ENCODE data around the gene PPP1R15A.

DNA sequence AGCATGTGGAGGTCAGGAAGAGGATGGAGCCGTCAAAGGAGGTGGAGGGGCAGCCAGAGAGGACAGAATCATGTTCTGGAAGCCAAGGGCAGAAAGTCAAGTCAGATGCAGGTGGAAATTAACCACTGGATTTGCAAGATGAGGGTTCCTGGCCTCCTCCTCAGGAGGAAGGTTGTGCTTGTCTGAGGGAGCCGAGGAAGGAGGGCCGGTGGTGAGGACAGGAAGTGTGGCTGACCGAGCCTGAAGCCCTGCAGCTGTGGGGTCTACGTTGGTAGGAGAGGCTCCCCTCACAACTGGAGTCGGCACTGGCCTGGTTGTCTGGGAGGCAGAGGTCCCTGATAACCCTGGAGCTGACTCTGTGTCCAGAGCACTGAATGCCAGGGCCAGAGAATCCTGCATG is 45.9 kb downstream of the PPP1R15A start:
- TF ChIP-seq, protein P1, sequence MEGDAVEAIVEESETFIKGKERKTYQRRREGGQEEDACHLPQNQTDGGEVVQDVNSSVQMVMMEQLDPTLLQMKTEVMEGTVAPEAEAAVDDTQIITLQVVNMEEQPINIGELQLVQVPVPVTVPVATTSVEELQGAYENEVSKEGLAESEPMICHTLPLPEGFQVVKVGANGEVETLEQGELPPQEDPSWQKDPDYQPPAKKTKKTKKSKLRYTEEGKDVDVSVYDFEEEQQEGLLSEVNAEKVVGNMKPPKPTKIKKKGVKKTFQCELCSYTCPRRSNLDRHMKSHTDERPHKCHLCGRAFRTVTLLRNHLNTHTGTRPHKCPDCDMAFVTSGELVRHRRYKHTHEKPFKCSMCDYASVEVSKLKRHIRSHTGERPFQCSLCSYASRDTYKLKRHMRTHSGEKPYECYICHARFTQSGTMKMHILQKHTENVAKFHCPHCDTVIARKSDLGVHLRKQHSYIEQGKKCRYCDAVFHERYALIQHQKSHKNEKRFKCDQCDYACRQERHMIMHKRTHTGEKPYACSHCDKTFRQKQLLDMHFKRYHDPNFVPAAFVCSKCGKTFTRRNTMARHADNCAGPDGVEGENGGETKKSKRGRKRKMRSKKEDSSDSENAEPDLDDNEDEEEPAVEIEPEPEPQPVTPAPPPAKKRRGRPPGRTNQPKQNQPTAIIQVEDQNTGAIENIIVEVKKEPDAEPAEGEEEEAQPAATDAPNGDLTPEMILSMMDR (IDR thresholded peaks at IDR 0.05; ENCODE audit: insufficient read depth, low read length, poor library complexity, severe bottlenecking): no peak
- TF ChIP-seq EZH2phosphoT487 (conservative IDR thresholded peaks at IDR 0.05; ENCODE audit: low read length): no peak
